WTC11 (cell line): ENCODE measurements around the gene TUNAR. TPM values are rescaled to one million over a fixed set of nuclear protein-coding genes. Genes with fewer than 3 reads are reported as not detected.

Experiments
- ATAC-seq: fragments of 200-7000 bp; cut with Tn5 transposase; 2 replicates; pipeline ENCODE4 v1.10.0; 2021; ENCODE audit warnings: mild to moderate bottlenecking, moderate library complexity
- CTCF ChIA-PET: fragments of 300-600 bp; sonication (Branson Sonifier 250); formaldehyde crosslinking; loops from one replicate; lab custom pipeline; 2021; ENCODE audit warnings: antibody characterized with exemption; lab: Charles Lee
- POLR2A ChIA-PET: fragments of 350-600 bp; sonication (Branson Sonifier 250); formaldehyde crosslinking; loops from one replicate; lab custom pipeline; 2021; ENCODE audit warnings: antibody characterized with exemption; lab: Charles Lee
- DNase-seq: peaks from one replicate; pipeline ENCODE4 v3.0.0; 2021; ENCODE audit warnings: low spot score
- H3K27ac Mint-ChIP-seq: 2 replicates; pipeline ENCODE4 v1.8.0; 2021; ENCODE audit warnings: mixed read lengths
- H3K27me3 Mint-ChIP-seq: 2 replicates; pipeline ENCODE4 v1.8.0; 2021; ENCODE audit warnings: low read depth, mild to moderate bottlenecking, moderate library complexity, mixed read lengths
- H3K36me3 Mint-ChIP-seq: 2 replicates; pipeline ENCODE4 v1.8.0; 2021; ENCODE audit warnings: mixed read lengths
- H3K4me1 Mint-ChIP-seq: 2 replicates; pipeline ENCODE4 v1.8.0; 2022; ENCODE audit warnings: mixed read lengths
- H3K4me3 Mint-ChIP-seq: 2 replicates; pipeline ENCODE4 v1.8.0; 2021; ENCODE audit warnings: mild to moderate bottlenecking, moderate library complexity, mixed read lengths
- H3K9me3 Mint-ChIP-seq: 2 replicates; pipeline ENCODE4 v1.8.0; 2021; ENCODE audit warnings: mixed read lengths
- ATF1 ChIP-seq: sonication (generic); formaldehyde crosslinking; IDR thresholded peaks from 2 replicates; pipeline ENCODE4 v1.8.1; 2023; ENCODE audit warnings: mild to moderate bottlenecking, moderate library complexity, missing genetic modification reagents
- CREB1 ChIP-seq: sonication (generic); formaldehyde crosslinking; IDR thresholded peaks from 2 replicates; pipeline ENCODE4 v1.8.0; 2023; ENCODE audit warnings: mild to moderate bottlenecking, missing genetic modification reagents
- ETV6 ChIP-seq: sonication (generic); formaldehyde crosslinking; IDR thresholded peaks from 2 replicates; pipeline ENCODE4 v1.8.1; 2022; ENCODE audit warnings: mild to moderate bottlenecking, missing genetic modification reagents
- FOXJ3 ChIP-seq: sonication (generic); formaldehyde crosslinking; IDR thresholded peaks from 2 replicates; pipeline ENCODE4 v1.9.0; 2021; ENCODE audit warnings: missing genetic modification reagents, mild to moderate bottlenecking, borderline replicate concordance
- GTF2I ChIP-seq: fragments of 250-450 bp; sonication (Bioruptor Pico); conservative IDR thresholded peaks from 2 replicates; pipeline ENCODE4 v1.4.0; 2021; ENCODE audit warnings: mild to moderate bottlenecking
- HMGA2 ChIP-seq: fragments of 250-450 bp; sonication (Bioruptor Pico); IDR thresholded peaks from 2 replicates; pipeline ENCODE4 v1.4.0; 2021; ENCODE audit warnings: mild to moderate bottlenecking, moderate library complexity
- JAZF1 ChIP-seq: fragments of 250-450 bp; sonication (Bioruptor Pico); IDR thresholded peaks from 2 replicates; pipeline ENCODE4 v1.9.0; 2021; ENCODE audit warnings: moderate library complexity, mild to moderate bottlenecking, inconsistent platforms
- JUN ChIP-seq: sonication (generic); formaldehyde crosslinking; IDR thresholded peaks from 2 replicates; pipeline ENCODE4 v1.8.0; 2023; ENCODE audit warnings: mild to moderate bottlenecking, missing genetic modification reagents
- KAT7 ChIP-seq: sonication (generic); formaldehyde crosslinking; IDR thresholded peaks from 2 replicates; pipeline ENCODE4 v1.8.1; 2023; ENCODE audit warnings: missing genetic modification reagents, mild to moderate bottlenecking, borderline replicate concordance
- NR3C1 ChIP-seq: sonication (generic); formaldehyde crosslinking; conservative IDR thresholded peaks from 2 replicates; pipeline ENCODE4 v1.8.1; 2023; ENCODE audit warnings: low read depth, mild to moderate bottlenecking, missing genetic modification reagents
- SMAD3 ChIP-seq: sonication (generic); formaldehyde crosslinking; IDR thresholded peaks from 2 replicates; pipeline ENCODE4 v1.8.0; 2022; ENCODE audit warnings: missing genetic modification reagents, mild to moderate bottlenecking, borderline replicate concordance
- TCF7 ChIP-seq: sonication (generic); formaldehyde crosslinking; IDR thresholded peaks from 2 replicates; pipeline ENCODE4 v1.8.0; 2022; ENCODE audit warnings: mild to moderate bottlenecking, low read depth, missing genetic modification reagents, moderate library complexity
- ZBTB21 ChIP-seq: sonication (generic); formaldehyde crosslinking; IDR thresholded peaks from 2 replicates; pipeline ENCODE4 v1.8.1; 2023; ENCODE audit warnings: mild to moderate bottlenecking, missing genetic modification reagents, borderline replicate concordance
- ZNF121 ChIP-seq: sonication (generic); formaldehyde crosslinking; IDR thresholded peaks from 2 replicates; pipeline ENCODE4 v1.8.0; 2023; ENCODE audit warnings: missing genetic modification reagents
- ZNF219 ChIP-seq: sonication (generic); formaldehyde crosslinking; IDR thresholded peaks from 2 replicates; pipeline ENCODE4 v1.8.0; 2023; ENCODE audit warnings: missing genetic modification reagents, mild to moderate bottlenecking, borderline replicate concordance
- ZNF416 ChIP-seq: fragments of 250-450 bp; sonication (Bioruptor Pico); IDR thresholded peaks from 2 replicates; pipeline ENCODE4 v1.9.0; 2021; ENCODE audit warnings: mild to moderate bottlenecking, inconsistent platforms
- total RNA-seq: library from RNA; stranded (reverse); gene quantifications from 3 replicates; pipeline ENCODE4 v1.2.3, GENCODE V29; 2021
- TF ChIP-seq, protein P1 (sequence below): sonication (generic); formaldehyde crosslinking; IDR thresholded peaks from 2 replicates; pipeline ENCODE4 v1.8.0; 2022; ENCODE audit warnings: mild to moderate bottlenecking, missing genetic modification reagents
- TF ChIP-seq, protein P2 (sequence below): sonication (generic); formaldehyde crosslinking; IDR thresholded peaks from 2 replicates; pipeline ENCODE4 v1.8.0; 2022; ENCODE audit warnings: mild to moderate bottlenecking, missing genetic modification reagents
- TF ChIP-seq, protein P3 (sequence below): sonication (generic); formaldehyde crosslinking; conservative IDR thresholded peaks from 2 replicates; pipeline ENCODE4 v1.8.1; 2023; ENCODE audit warnings: mild to moderate bottlenecking, low read depth, missing genetic modification reagents, moderate library complexity
- TF ChIP-seq, protein P4 (sequence below): fragments of 250-450 bp; sonication (Bioruptor Pico); IDR thresholded peaks from 2 replicates; pipeline ENCODE4 v2.1.2; 2022; ENCODE audit warnings: mild to moderate bottlenecking, moderate library complexity
- TF ChIP-seq, protein P5 (sequence below): fragments of 250-450 bp; sonication (Bioruptor Pico); IDR thresholded peaks from 2 replicates; pipeline ENCODE4 v1.8.0; 2021; ENCODE audit warnings: mild to moderate bottlenecking
- TF ChIP-seq, protein P6 (sequence below): sonication (generic); formaldehyde crosslinking; IDR thresholded peaks from 2 replicates; pipeline ENCODE4 v1.8.1; 2023; ENCODE audit warnings: mild to moderate bottlenecking, missing genetic modification reagents, moderate library complexity
- TF ChIP-seq, protein P7 (sequence below): sonication (generic); formaldehyde crosslinking; IDR thresholded peaks from 2 replicates; pipeline ENCODE4 v1.8.1; 2022; ENCODE audit warnings: mild to moderate bottlenecking, moderate library complexity, missing genetic modification reagents

Gene TUNAR
- total RNA-seq, 1 experiment from 2014 or later: 36.3 TPM

DNA sequence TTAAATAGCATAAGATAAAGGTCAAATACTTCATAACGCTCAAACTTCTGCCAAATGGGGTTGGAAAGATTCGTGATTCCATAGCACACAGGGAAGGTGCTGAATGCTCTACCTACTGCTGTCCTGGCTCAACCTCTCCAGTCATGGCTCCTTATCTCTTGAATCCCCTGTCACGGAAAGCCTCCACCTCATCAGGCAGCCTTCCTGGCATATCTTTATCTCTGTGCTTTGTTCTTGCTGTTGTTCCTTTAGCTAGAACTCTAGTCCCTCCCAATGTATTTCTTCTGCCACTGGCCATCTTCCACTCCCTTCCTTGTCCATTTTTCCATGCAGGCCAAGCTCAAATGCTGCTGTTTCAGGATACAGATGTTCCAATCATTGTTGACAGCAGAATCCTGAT, 26.9 kb upstream of the TUNAR start:
- H3K4me1 Mint-ChIP-seq: peaks cover 17% of the 10 kb centered on the region
- no peak overlapping the region for H3K4me3 Mint-ChIP-seq
- DNase-seq (no peak), ATAC-seq (no peak)
- TF ChIP-seq GTF2I (CRISPR knock-in tag) (no peak), ZNF219 (CRISPR knock-in tag) (no peak), TCF7 (no peak), CREB1 (CRISPR knock-in tag) (no peak), HMGA2 (CRISPR knock-in tag) (no peak), SMAD3 (CRISPR knock-in tag) (no peak)
- TF ChIP-seq, protein P1, sequence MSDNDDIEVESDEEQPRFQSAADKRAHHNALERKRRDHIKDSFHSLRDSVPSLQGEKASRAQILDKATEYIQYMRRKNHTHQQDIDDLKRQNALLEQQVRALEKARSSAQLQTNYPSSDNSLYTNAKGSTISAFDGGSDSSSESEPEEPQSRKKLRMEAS: no peak
- TF ChIP-seq, protein P2, sequence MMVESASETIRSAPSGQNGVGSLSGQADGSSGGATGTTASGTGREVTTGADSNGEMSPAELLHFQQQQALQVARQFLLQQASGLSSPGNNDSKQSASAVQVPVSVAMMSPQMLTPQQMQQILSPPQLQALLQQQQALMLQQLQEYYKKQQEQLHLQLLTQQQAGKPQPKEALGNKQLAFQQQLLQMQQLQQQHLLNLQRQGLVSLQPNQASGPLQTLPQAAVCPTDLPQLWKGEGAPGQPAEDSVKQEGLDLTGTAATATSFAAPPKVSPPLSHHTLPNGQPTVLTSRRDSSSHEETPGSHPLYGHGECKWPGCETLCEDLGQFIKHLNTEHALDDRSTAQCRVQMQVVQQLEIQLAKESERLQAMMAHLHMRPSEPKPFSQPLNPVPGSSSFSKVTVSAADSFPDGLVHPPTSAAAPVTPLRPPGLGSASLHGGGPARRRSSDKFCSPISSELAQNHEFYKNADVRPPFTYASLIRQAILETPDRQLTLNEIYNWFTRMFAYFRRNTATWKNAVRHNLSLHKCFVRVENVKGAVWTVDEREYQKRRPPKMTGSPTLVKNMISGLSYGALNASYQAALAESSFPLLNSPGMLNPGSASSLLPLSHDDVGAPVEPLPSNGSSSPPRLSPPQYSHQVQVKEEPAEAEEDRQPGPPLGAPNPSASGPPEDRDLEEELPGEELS: no peak
- TF ChIP-seq, protein P3, sequence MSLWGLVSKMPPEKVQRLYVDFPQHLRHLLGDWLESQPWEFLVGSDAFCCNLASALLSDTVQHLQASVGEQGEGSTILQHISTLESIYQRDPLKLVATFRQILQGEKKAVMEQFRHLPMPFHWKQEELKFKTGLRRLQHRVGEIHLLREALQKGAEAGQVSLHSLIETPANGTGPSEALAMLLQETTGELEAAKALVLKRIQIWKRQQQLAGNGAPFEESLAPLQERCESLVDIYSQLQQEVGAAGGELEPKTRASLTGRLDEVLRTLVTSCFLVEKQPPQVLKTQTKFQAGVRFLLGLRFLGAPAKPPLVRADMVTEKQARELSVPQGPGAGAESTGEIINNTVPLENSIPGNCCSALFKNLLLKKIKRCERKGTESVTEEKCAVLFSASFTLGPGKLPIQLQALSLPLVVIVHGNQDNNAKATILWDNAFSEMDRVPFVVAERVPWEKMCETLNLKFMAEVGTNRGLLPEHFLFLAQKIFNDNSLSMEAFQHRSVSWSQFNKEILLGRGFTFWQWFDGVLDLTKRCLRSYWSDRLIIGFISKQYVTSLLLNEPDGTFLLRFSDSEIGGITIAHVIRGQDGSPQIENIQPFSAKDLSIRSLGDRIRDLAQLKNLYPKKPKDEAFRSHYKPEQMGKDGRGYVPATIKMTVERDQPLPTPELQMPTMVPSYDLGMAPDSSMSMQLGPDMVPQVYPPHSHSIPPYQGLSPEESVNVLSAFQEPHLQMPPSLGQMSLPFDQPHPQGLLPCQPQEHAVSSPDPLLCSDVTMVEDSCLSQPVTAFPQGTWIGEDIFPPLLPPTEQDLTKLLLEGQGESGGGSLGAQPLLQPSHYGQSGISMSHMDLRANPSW (CRISPR knock-in tag): no peak
- TF ChIP-seq, protein P4, sequence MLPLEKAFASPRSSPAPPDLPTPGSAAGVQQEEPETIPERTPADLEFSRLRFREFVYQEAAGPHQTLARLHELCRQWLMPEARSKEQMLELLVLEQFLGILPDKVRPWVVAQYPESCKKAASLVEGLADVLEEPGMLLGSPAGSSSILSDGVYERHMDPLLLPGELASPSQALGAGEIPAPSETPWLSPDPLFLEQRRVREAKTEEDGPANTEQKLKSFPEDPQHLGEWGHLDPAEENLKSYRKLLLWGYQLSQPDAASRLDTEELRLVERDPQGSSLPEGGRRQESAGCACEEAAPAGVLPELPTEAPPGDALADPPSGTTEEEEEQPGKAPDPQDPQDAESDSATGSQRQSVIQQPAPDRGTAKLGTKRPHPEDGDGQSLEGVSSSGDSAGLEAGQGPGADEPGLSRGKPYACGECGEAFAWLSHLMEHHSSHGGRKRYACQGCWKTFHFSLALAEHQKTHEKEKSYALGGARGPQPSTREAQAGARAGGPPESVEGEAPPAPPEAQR (CRISPR knock-in tag): no peak
- TF ChIP-seq, all 79 proteins: peak for 0
- H3K9me3 Mint-ChIP-seq: peaks cover 10% of the 10 kb centered on the region
- H3K36me3 Mint-ChIP-seq: peaks cover 3% of the 10 kb centered on the region; the same call in 1 of the 2 replicates
- ChIA-PET POLR2A (no interaction called here), CTCF (interaction anchor here (0.7 to 1.6 kb wide), 3 partner anchors 283 to 291 kb away, joined by 3 read pairs; no protein-coding TSS in a partner anchor)
- H3K27me3 Mint-ChIP-seq: peaks cover 5% of the 10 kb centered on the region; the same call in 1 of the 2 replicates
- H3K27ac Mint-ChIP-seq: no peak overlapping the region

DNA sequence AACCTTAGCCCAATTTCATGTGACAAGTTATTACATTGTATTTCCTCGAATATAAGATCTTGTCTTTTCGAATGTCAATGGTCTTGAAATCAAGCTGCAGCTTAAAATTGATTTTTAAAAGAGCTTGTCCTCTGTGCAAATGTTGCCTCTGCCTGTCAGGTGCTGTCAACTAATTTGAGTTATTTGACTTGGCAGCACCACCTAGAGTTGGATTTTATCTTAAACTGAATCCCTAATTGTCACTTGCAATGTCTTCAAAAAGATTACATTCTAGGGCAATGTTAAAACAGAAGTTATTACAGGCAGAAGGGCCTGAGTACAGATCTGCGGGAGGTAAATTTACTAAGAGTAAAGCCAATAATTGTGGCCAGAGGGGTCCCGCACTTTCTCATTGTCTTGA, 26.2 kb upstream of the TUNAR start:
- ChIA-PET CTCF (interaction anchor here (0.7 to 1.6 kb wide), 4 partner anchors 50 to 291 kb away, joined by 3 read pairs; no protein-coding TSS in a partner anchor), POLR2A (no interaction called here)
- peaks cover 5% of the 10 kb centered on the region; the same call in 1 of the 2 replicates for H3K27me3 Mint-ChIP-seq
- H3K4me1 Mint-ChIP-seq: peaks cover 17% of the 10 kb centered on the region
- H3K9me3 Mint-ChIP-seq: peaks cover 10% of the 10 kb centered on the region
- DNase-seq: no peak
- ATAC-seq: no peak
- H3K4me3 Mint-ChIP-seq: no peak overlapping the region
- no peak overlapping the region for H3K27ac Mint-ChIP-seq
- peaks cover 3% of the 10 kb centered on the region; the same call in 1 of the 2 replicates for H3K36me3 Mint-ChIP-seq
- no peak for TF ChIP-seq ZNF416 (CRISPR knock-in tag)

DNA sequence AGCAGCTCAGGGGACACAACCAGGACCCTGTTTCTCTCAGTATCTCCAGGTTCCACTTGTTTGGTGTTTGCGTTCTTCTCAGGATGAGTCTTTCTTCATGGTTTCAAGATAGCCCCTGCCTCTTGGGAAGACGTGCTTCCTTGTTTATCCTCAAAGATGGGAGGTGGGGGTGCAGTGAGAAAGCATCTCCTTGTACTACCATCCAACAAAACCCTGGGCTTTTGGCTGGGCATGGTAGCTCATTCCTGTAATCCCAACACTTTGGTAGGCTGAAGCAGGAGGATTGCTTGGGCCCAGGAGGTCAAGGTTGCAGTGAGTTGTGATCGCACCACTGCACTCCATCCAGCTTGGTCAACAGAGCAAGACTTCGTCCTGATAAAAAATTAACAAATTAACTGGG, 21.0 kb upstream of the TUNAR start:
- Mint-ChIP-seq H3K4me1 (peaks cover 5% of the 10 kb centered on the region), H3K9me3 (peaks cover 16% of the 10 kb centered on the region), H3K27me3 (no peaks in the 10 kb centered on the region), H3K4me3 (no peak overlapping the region), H3K27ac (no peak overlapping the region), H3K36me3 (peaks cover 3% of the 10 kb centered on the region; the same call in 1 of the 2 replicates)
- ChIA-PET POLR2A (no interaction called here), CTCF (no interaction called here)
- DNase-seq: no peak
- no peak for ATAC-seq
- TF ChIP-seq ATF1 (CRISPR knock-in tag) (no peak), JUN (CRISPR knock-in tag) (no peak), NR3C1 (CRISPR knock-in tag) (no peak), JAZF1 (no peak), ETV6 (CRISPR knock-in tag) (no peak), ZNF121 (CRISPR knock-in tag) (no peak), KAT7 (CRISPR knock-in tag) (no peak), FOXJ3 (CRISPR knock-in tag) (no peak), ZBTB21 (CRISPR knock-in tag) (no peak)
- TF ChIP-seq, protein P5, sequence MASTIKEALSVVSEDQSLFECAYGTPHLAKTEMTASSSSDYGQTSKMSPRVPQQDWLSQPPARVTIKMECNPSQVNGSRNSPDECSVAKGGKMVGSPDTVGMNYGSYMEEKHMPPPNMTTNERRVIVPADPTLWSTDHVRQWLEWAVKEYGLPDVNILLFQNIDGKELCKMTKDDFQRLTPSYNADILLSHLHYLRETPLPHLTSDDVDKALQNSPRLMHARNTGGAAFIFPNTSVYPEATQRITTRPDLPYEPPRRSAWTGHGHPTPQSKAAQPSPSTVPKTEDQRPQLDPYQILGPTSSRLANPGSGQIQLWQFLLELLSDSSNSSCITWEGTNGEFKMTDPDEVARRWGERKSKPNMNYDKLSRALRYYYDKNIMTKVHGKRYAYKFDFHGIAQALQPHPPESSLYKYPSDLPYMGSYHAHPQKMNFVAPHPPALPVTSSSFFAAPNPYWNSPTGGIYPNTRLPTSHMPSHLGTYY (CRISPR knock-in tag): no peak
- TF ChIP-seq, protein P6, sequence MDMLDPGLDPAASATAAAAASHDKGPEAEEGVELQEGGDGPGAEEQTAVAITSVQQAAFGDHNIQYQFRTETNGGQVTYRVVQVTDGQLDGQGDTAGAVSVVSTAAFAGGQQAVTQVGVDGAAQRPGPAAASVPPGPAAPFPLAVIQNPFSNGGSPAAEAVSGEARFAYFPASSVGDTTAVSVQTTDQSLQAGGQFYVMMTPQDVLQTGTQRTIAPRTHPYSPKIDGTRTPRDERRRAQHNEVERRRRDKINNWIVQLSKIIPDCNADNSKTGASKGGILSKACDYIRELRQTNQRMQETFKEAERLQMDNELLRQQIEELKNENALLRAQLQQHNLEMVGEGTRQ (CRISPR knock-in tag): no peak
- TF ChIP-seq, protein P7, sequence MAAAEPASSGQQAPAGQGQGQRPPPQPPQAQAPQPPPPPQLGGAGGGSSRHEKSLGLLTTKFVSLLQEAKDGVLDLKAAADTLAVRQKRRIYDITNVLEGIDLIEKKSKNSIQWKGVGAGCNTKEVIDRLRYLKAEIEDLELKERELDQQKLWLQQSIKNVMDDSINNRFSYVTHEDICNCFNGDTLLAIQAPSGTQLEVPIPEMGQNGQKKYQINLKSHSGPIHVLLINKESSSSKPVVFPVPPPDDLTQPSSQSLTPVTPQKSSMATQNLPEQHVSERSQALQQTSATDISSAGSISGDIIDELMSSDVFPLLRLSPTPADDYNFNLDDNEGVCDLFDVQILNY (CRISPR knock-in tag): no peak
